VCaP (cell line): Measurements from ENCODE around the gene NALF2.

Source experiments
- H3K27ac ChIP-seq: fragments of 450-650 bp; 2 replicates; pipeline ENCODE4 v1.5.1; 2017
- CTCF ChIP-seq: fragments of 450-650 bp; conservative IDR thresholded peaks from 2 replicates; pipeline ENCODE4 v1.5.1; 2017; ENCODE audit warnings: mild to moderate bottlenecking, moderate library complexity

The NALF2 gene

GRCh38 chrX:69546417-69546816, 42.3 kb downstream of the NALF2 start:
- no peak for TF ChIP-seq CTCF
- no peak overlapping the region for H3K27ac ChIP-seq

GRCh38 chrX:69546978-69547377, 42.9 kb downstream of the NALF2 start:
- no peak overlapping the region for H3K27ac ChIP-seq
- TF ChIP-seq CTCF: no peak

- no peak for TF ChIP-seq CTCF
- H3K27ac ChIP-seq: no peak overlapping the region
These were observed 47.4 kb downstream of the NALF2 start for GRCh38 chrX:69551421-69552009.

GRCh38 chrX:69552512-69552911, 48.4 kb downstream of the NALF2 start:
- no peak for TF ChIP-seq CTCF

More at GRCh38 chrX:69552512-69552911, 48.4 kb downstream of the NALF2 start:
- H3K27ac ChIP-seq: no peak overlapping the region
